Body of pancreas (tissue), 4 donors: ENCODE measurements around the gene RPN2.

Source experiments
- POLR2A ChIP-seq, 3 donors: fragments of 450-650 bp; IDR thresholded peaks; one replicate each; pipeline ENCODE4 v1.6.1; 2016; ENCODE audit warnings: antibody characterized with exemption in 3 of 3, mild to moderate bottlenecking in 2 of 3
- TF ChIP-seq, protein P1 (sequence below), 7 experiments: fragments of 450-650 bp in 4 of 7; fragments of 200-600 bp in 3 of 7; sonication (generic) in 3 of 7; IDR thresholded peaks; one replicate each; pipeline ENCODE4 v1.5.1; 2016 to 2019; ENCODE audit warnings: antibody characterized with exemption in 7 of 7

DNA sequence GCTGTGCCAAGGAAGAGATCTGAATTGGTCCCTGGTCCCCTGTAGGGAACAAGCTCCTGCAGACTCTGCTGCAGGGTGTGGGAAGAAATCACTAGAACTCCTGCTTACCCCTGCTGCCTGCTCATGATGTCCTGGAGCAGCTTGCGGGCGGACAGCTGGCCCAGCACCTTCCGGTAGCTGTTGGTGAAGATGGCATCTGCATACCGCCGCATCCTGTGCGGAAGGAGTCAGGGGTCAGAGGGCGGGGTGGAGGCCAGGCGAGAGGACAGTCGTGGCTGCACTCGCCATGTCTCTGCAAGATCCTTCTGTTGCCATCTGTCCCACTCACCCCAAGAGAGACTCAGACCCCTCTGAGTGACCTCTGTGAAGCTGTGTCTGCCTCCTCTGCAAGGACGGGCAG, 77.2 kb downstream of the RPN2 start:
- no peak for TF ChIP-seq POLR2A (IDR thresholded peaks at IDR 0.05)
- TF ChIP-seq, protein P1, sequence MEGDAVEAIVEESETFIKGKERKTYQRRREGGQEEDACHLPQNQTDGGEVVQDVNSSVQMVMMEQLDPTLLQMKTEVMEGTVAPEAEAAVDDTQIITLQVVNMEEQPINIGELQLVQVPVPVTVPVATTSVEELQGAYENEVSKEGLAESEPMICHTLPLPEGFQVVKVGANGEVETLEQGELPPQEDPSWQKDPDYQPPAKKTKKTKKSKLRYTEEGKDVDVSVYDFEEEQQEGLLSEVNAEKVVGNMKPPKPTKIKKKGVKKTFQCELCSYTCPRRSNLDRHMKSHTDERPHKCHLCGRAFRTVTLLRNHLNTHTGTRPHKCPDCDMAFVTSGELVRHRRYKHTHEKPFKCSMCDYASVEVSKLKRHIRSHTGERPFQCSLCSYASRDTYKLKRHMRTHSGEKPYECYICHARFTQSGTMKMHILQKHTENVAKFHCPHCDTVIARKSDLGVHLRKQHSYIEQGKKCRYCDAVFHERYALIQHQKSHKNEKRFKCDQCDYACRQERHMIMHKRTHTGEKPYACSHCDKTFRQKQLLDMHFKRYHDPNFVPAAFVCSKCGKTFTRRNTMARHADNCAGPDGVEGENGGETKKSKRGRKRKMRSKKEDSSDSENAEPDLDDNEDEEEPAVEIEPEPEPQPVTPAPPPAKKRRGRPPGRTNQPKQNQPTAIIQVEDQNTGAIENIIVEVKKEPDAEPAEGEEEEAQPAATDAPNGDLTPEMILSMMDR (IDR thresholded peaks at IDR 0.05), result no peak
